ENCODE results near the gene MLST8. TPM values are rescaled to one million over a fixed set of nuclear protein-coding genes. Genes with fewer than 3 reads are reported as not detected.

MLST8 gene
- total and polyA plus RNA-seq, 7 donors: 18.8 to 60.5 (median 35.0) TPM

DNA sequence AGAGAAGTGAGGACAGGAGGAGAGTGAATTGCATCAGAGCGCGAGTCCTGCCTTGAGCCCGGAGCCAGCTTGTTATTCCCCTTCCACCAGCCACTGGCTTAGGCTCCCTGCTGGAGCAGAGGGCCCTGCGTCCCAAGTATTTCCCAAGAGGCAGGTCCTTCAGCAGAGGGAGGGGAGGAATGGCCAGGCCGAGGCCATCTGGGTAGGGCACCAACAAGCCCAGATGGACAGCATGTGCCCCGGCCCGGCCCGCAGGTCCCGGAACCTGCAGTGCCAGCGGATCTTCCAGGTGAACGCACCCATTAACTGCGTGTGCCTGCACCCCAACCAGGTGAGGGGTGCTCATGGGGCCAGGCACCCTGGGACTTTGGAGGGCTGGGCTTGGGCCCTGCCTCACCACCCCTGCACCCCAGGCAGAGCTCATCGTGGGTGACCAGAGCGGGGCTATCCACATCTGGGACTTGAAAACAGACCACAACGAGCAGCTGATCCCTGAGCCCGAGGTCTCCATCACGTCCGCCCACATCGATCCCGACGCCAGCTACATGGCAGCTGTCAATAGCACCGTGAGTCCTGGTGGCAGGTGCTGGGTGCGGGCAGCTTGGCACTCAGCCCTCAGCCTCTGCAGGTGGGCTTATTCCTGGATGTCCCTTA is 1.7 kb downstream of the MLST8 start:
- Histone ChIP-seq H3K4me3 (peak overlapping the region; percentile 81), H3K27ac (peak overlapping the region; percentile 95), H3K4me1 (peaks cover 39% of the 10 kb centered on the region), H3K9me3 (no peaks in the 10 kb centered on the region), H3K36me3 (ENCODE audit: insufficient read depth in 1 of 2, low read depth in 1 of 2) (peaks cover 0 to 38% of the 10 kb centered on the region in 2 donors), H3K27me3 (ENCODE audit: insufficient read depth in 3 of 3, low read length in 2 of 3) (no peaks in the 10 kb centered on the region)
- intact Hi-C loops (cut with DNase I): loop anchor here in 1 of 2 donors (5.0 kb wide), 1 partner anchor 50 kb away; the partner anchor contains the start of gene TRAF7
- TF ChIP-seq, protein P1, sequence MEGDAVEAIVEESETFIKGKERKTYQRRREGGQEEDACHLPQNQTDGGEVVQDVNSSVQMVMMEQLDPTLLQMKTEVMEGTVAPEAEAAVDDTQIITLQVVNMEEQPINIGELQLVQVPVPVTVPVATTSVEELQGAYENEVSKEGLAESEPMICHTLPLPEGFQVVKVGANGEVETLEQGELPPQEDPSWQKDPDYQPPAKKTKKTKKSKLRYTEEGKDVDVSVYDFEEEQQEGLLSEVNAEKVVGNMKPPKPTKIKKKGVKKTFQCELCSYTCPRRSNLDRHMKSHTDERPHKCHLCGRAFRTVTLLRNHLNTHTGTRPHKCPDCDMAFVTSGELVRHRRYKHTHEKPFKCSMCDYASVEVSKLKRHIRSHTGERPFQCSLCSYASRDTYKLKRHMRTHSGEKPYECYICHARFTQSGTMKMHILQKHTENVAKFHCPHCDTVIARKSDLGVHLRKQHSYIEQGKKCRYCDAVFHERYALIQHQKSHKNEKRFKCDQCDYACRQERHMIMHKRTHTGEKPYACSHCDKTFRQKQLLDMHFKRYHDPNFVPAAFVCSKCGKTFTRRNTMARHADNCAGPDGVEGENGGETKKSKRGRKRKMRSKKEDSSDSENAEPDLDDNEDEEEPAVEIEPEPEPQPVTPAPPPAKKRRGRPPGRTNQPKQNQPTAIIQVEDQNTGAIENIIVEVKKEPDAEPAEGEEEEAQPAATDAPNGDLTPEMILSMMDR (IDR thresholded peaks at IDR 0.05): no peak
- ATAC-seq: no peak
- 75 to 87% (median 82%) methylated on average over 22 to 23 of the region's 23 CpGs for WGBS, 3 donors
- no peak for DNase-seq

GRCh38 chr16:2207872-2208271 is 2.6 kb downstream of the MLST8 start:
- TF ChIP-seq, protein P1 (IDR thresholded peaks at IDR 0.05): no peak
- 78 to 89% (median 86%) methylated on average over 9 of the region's 9 CpGs for WGBS, 3 donors
- no peaks in the 10 kb centered on the region for H3K27me3 ChIP-seq (ENCODE audit: insufficient read depth in 3 of 3, low read length in 2 of 3)
- DNase-seq (no peak), ATAC-seq (no peak)
- intact Hi-C loops (cut with DNase I): loop anchor here in 1 of 2 donors (5.0 kb wide), 1 partner anchor 51 kb away; the partner anchor contains the start of gene TRAF7
- H3K4me3 ChIP-seq: no peak overlapping the region
- peak overlapping the region; percentile 16 for H3K27ac ChIP-seq
- no peaks in the 10 kb centered on the region for H3K9me3 ChIP-seq
- peaks cover 0 to 38% of the 10 kb centered on the region in 2 donors for H3K36me3 ChIP-seq (ENCODE audit: insufficient read depth in 1 of 2, low read depth in 1 of 2)
- peaks cover 49% of the 10 kb centered on the region for H3K4me1 ChIP-seq

- H3K4me1 ChIP-seq: peaks cover 53% of the 10 kb centered on the region
- H3K4me3 ChIP-seq: no peak overlapping the region
- H3K27ac ChIP-seq: no peak overlapping the region
- H3K27me3 ChIP-seq (ENCODE audit: insufficient read depth in 3 of 3, low read length in 2 of 3): no peaks in the 10 kb centered on the region
- DNase-seq: no peak
- H3K9me3 ChIP-seq: no peaks in the 10 kb centered on the region
- TF ChIP-seq, protein P1 (IDR thresholded peaks at IDR 0.05): no peak
- 72 to 75% (median 74%) methylated on average over 19 to 23 of the region's 23 CpGs for WGBS, 3 donors
- intact Hi-C loops (cut with DNase I): loop anchor here in 1 of 2 donors (5.0 kb wide), 1 partner anchor 51 kb away; the partner anchor contains the start of gene TRAF7
- ATAC-seq: no peak
- peaks cover 0 to 38% of the 10 kb centered on the region in 2 donors for H3K36me3 ChIP-seq (ENCODE audit: insufficient read depth in 1 of 2, low read depth in 1 of 2)
These were observed 3.1 kb downstream of the MLST8 start for GRCh38 chr16:2208308-2208707.

- peaks cover 0 to 38% of the 10 kb centered on the region in 2 donors for H3K36me3 ChIP-seq (ENCODE audit: insufficient read depth in 1 of 2, low read depth in 1 of 2)
- no peak overlapping the region for H3K4me3 ChIP-seq
- 81 to 82% (median 81%) methylated on average over 7 to 9 of the region's 9 CpGs for WGBS, 3 donors
- H3K4me1 ChIP-seq: peaks cover 58% of the 10 kb centered on the region
- DNase-seq (no peak), ATAC-seq (no peak)
- TF ChIP-seq, protein P1 (IDR thresholded peaks at IDR 0.05): no peak
- H3K27me3 ChIP-seq (ENCODE audit: insufficient read depth in 3 of 3, low read length in 2 of 3): no peaks in the 10 kb centered on the region
- H3K27ac ChIP-seq: no peak overlapping the region
- no peaks in the 10 kb centered on the region for H3K9me3 ChIP-seq
- intact Hi-C loops (cut with DNase I): loop anchor here in 1 of 2 donors (5.0 kb wide), 1 partner anchor 51 kb away; the partner anchor contains the start of gene TRAF7
These were observed 3.5 kb downstream of the MLST8 start for GRCh38 chr16:2208772-2209171.
